GM18951 (cell line): Measurements from ENCODE around the gene GPR33.
"Not testable (repeated sequence)": the region's sequence is repeated elsewhere in the genome, so short reads cannot be mapped to it uniquely, and the experiment has no call there.

Source experiments
- POLR2A ChIP-seq: IDR thresholded peaks from 4 replicates; pipeline ENCODE4 v1.6.1; 2011; ENCODE audit warnings: mild to moderate bottlenecking; ENCODE audit not compliant: insufficient read length, insufficient read depth; ENCODE audit errors: extremely low read depth
- in situ Hi-C: fragments of 300-500 bp; cut with MboI; formaldehyde crosslinking; loops from one replicate; pipeline ENCODE4 v1.12.0; 2022; ENCODE audit warnings: low sequenced_read_pairs, mixed read lengths, inconsistent platforms; ENCODE audit not compliant: unreplicated experiment

Gene GPR33

DNA sequence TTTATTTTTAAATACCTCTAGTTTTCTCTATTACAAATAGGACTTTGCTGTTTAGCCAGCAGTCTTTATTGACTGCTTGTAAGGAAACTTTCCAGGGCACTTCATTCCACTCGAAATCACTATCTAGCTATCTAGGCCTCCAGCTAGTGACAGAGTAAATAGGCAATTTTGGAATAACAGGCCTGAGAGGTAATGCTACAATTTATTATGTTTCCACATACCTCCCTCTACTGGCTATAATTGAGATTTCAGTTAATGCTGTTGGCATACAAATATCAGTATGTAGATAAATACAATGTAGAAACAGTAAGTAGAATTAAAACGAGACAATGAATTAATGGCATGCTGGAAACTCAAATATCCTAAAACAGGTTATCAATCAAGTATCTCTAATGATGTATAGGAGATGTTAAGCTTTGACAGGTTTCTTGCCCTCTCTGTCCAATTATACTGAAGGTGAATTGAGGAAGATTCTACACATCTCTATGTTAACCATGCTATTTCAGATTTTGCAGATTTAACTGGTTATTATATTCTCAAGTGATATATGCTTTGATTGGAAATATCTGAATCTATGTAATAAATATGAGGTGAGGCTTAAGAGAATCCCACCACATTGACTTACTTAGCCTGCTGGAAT lies 37.7 kb downstream of the GPR33 start:
- in situ Hi-C loops: no loop called here
- no peak for TF ChIP-seq POLR2A

- no peak for TF ChIP-seq POLR2A
- in situ Hi-C loops: no loop called here
These were observed 38.7 kb downstream of the GPR33 start for GRCh38 chr14:31449136-31449535.

DNA sequence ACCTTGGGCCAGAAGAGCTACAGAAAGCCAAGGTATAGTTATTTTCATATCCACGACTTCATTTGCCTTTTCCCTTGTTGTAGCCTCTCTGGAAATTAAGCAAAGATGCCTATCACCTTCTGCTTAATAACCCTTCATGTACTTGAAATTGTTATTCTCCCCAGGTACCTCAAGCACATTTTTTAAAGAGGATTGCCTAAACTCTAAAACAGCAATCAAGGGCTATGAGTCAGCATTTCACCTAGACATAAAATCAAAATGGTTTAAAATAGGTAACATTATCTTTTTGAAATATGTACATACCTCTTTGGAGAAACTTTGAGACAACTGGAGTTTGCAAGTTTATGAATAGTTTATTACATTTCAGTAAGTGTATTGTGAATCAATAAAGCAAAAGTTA lies 42.1 kb downstream of the GPR33 start:
- in situ Hi-C loops: no loop called here
- TF ChIP-seq POLR2A: no peak

GRCh38 chr14:31442284-31442683 lies 45.6 kb downstream of the GPR33 start:
- in situ Hi-C loops: no loop called here
- TF ChIP-seq POLR2A: no peak

GRCh38 chr14:31441273-31442111 lies 46.3 kb downstream of the GPR33 start:
- no peak for TF ChIP-seq POLR2A
- in situ Hi-C loops: no loop called here

- TF ChIP-seq POLR2A: no peak
- in situ Hi-C loops: no loop called here
These were observed 47.6 kb downstream of the GPR33 start for GRCh38 chr14:31440280-31440679.

- in situ Hi-C loops: no loop called here
- TF ChIP-seq POLR2A: no peak
These were observed 48.3 kb downstream of the GPR33 start for GRCh38 chr14:31439561-31439960.

DNA sequence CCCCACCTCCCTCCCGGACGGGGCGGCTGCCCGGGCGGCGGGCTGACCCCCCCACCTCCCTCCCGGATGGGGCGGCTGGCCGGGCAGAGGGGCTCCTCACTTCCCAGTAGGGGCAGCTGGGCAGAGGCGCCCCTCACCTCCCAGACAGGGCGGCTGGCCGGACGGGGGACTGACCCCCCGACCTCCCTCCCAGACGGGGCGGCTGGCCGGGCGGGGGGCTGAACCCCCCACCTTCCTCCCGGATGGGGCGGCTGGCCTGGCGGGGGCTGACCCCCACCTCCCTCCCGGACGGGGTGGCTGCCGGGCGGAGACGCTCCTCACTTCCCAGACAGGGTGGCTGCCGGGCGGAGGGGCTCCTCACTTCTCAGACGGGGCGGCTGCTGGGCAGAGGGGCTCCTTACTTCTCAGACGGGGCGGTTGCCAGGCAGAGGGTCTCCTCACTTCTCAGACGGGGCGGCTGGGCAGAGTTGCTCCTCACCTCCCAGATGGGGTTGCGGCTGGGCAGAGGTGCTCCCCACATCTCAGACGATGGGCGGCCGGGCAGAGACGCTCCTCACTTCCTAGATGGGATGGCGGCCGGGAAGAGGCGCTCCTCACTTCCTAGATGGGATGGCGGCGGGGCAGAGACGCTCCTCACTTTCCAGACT lies 50.7 kb downstream of the GPR33 start:
- in situ Hi-C loops: not testable (repeated sequence)

DNA sequence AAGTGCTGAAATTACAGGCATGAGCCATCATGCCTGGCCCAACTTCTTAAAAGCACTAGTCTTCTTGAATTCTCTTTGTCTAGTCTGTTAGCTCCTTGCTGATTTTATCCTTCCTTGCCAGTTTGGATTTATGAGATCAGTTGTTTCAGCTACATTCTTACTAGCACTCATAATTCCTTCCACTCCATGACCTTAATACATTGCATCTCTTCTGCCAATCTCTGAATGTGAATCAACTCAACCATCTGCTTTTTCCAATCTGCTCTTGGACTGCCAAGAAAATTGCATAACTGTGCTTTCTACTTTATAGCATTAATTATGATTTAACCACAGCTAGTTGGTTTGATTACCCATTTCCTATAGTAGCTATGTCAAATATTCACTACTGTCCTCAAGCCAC lies 52.6 kb downstream of the GPR33 start:
- in situ Hi-C loops: no loop called here
- no peak for TF ChIP-seq POLR2A
